ENCODE measurements around the gene RTL10.

RTL10 gene

GRCh38 chr22:19819911-19820879 is 34.5 kb downstream of the RTL10 start:
- no peak for DNase-seq (ENCODE audit: extremely low read depth, low read depth)
- no peak for TF ChIP-seq CTCF (IDR thresholded peaks at IDR 0.05; ENCODE audit: low read depth, low read length, missing control alignments)
- H3K4me3 ChIP-seq (replicated peaks; ENCODE audit: low read depth, low read length) = no peak overlapping the region

GRCh38 chr22:19819208-19819910 is 35.3 kb downstream of the RTL10 start:
- no peak for DNase-seq (ENCODE audit: extremely low read depth, low read depth)
- TF ChIP-seq CTCF (IDR thresholded peaks at IDR 0.05; ENCODE audit: low read depth, low read length, missing control alignments) = no peak
- H3K4me3 ChIP-seq (replicated peaks; ENCODE audit: low read depth, low read length) = no peak overlapping the region

GRCh38 chr22:19818324-19819207 is 36.1 kb downstream of the RTL10 start:
- no peak for TF ChIP-seq CTCF (IDR thresholded peaks at IDR 0.05; ENCODE audit: low read depth, low read length, missing control alignments)
- no peak for DNase-seq (ENCODE audit: extremely low read depth, low read depth)
- H3K4me3 ChIP-seq (replicated peaks; ENCODE audit: low read depth, low read length) = no peak overlapping the region

- no peak overlapping the region for H3K4me3 ChIP-seq (replicated peaks; ENCODE audit: low read depth, low read length)
- DNase-seq (ENCODE audit: extremely low read depth, low read depth) = no peak
- TF ChIP-seq CTCF (IDR thresholded peaks at IDR 0.05; ENCODE audit: low read depth, low read length, missing control alignments) = no peak
Measured at GRCh38 chr22:19816372-19817119, 38.1 kb downstream of the RTL10 start.

- TF ChIP-seq CTCF (IDR thresholded peaks at IDR 0.05; ENCODE audit: low read depth, low read length, missing control alignments) = no peak
- no peak overlapping the region for H3K4me3 ChIP-seq (replicated peaks; ENCODE audit: low read depth, low read length)
- no peak for DNase-seq (ENCODE audit: extremely low read depth, low read depth)
Measured at GRCh38 chr22:19815823-19816290, 38.8 kb downstream of the RTL10 start.
